ENCODE data around the gene MOB1B.
"Not testable (repeated sequence)": the region's sequence is repeated elsewhere in the genome, so short reads cannot be mapped to it uniquely, and the experiment has no call there.

The MOB1B gene

GRCh38 chr4:70877556-70877955, 24.6 kb upstream of the MOB1B start:
- TF ChIP-seq CTCF (IDR thresholded peaks at IDR 0.05): no peak
- no peak for TF ChIP-seq ZFX (IDR thresholded peaks at IDR 0.05; ENCODE audit: borderline replicate concordance)
- no peak overlapping the region for H3K27ac ChIP-seq

GRCh38 chr4:70880739-70881138, 21.4 kb upstream of the MOB1B start:
- H3K27ac ChIP-seq: no peak overlapping the region

GRCh38 chr4:70885174-70885573, 17.0 kb upstream of the MOB1B start:
- H3K27ac ChIP-seq: no peak overlapping the region
- TF ChIP-seq CTCF (IDR thresholded peaks at IDR 0.05) (no peak), ZFX (IDR thresholded peaks at IDR 0.05; ENCODE audit: borderline replicate concordance) (no peak)

More at GRCh38 chr4:70880739-70881138, 21.4 kb upstream of the MOB1B start:
- TF ChIP-seq CTCF (IDR thresholded peaks at IDR 0.05): no peak
- TF ChIP-seq ZFX (IDR thresholded peaks at IDR 0.05; ENCODE audit: borderline replicate concordance): no peak

- no peak for TF ChIP-seq CTCF (IDR thresholded peaks at IDR 0.05)
- no peak for TF ChIP-seq ZFX (IDR thresholded peaks at IDR 0.05; ENCODE audit: borderline replicate concordance)
- H3K27ac ChIP-seq: no peak overlapping the region
Measured at GRCh38 chr4:70892086-70892769, 9.9 kb upstream of the MOB1B start.

GRCh38 chr4:70893790-70894189, 8.4 kb upstream of the MOB1B start:
- peak overlapping the region; percentile 60 for H3K27ac ChIP-seq
- no peak for TF ChIP-seq CTCF (IDR thresholded peaks at IDR 0.05)
- no peak for TF ChIP-seq ZFX (IDR thresholded peaks at IDR 0.05; ENCODE audit: borderline replicate concordance)

- H3K27ac ChIP-seq: no peak overlapping the region
- TF ChIP-seq ZFX (IDR thresholded peaks at IDR 0.05; ENCODE audit: borderline replicate concordance): no peak
Measured at GRCh38 chr4:70895405-70895804, 6.8 kb upstream of the MOB1B start.

GRCh38 chr4:70895811-70896491, 6.2 kb upstream of the MOB1B start:
- TF ChIP-seq CTCF (IDR thresholded peaks at IDR 0.05): no peak
- no peak for TF ChIP-seq ZFX (IDR thresholded peaks at IDR 0.05; ENCODE audit: borderline replicate concordance)
- no peak overlapping the region for H3K27ac ChIP-seq

GRCh38 chr4:70898581-70898980, 3.6 kb upstream of the MOB1B start:
- H3K27ac ChIP-seq: not testable (repeated sequence)
